Loucy (cell line): ENCODE measurements around the gene BTNL3.

Experiments used
- EZH2phosphoT487 ChIP-seq: fragments of 200-600 bp; IDR thresholded peaks from 2 replicates; pipeline ENCODE4 v1.6.1; 2018; ENCODE audit warnings: antibody characterized with exemption, mild to moderate bottlenecking, moderate library complexity, borderline replicate concordance
- TF ChIP-seq, protein P1 (sequence below): fragments of 200-600 bp; sonication (generic); conservative IDR thresholded peaks from 2 replicates; pipeline ENCODE4 v1.5.1; 2014; ENCODE audit warnings: mild to moderate bottlenecking, antibody characterized with exemption, low read length

- TF ChIP-seq, protein P1, sequence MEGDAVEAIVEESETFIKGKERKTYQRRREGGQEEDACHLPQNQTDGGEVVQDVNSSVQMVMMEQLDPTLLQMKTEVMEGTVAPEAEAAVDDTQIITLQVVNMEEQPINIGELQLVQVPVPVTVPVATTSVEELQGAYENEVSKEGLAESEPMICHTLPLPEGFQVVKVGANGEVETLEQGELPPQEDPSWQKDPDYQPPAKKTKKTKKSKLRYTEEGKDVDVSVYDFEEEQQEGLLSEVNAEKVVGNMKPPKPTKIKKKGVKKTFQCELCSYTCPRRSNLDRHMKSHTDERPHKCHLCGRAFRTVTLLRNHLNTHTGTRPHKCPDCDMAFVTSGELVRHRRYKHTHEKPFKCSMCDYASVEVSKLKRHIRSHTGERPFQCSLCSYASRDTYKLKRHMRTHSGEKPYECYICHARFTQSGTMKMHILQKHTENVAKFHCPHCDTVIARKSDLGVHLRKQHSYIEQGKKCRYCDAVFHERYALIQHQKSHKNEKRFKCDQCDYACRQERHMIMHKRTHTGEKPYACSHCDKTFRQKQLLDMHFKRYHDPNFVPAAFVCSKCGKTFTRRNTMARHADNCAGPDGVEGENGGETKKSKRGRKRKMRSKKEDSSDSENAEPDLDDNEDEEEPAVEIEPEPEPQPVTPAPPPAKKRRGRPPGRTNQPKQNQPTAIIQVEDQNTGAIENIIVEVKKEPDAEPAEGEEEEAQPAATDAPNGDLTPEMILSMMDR: no peak
- TF ChIP-seq EZH2phosphoT487: no peak
Observed at GRCh38 chr5:181043285-181044092, 54.8 kb downstream of the BTNL3 start.
